ENCODE results near the gene ULK4.

DNA sequence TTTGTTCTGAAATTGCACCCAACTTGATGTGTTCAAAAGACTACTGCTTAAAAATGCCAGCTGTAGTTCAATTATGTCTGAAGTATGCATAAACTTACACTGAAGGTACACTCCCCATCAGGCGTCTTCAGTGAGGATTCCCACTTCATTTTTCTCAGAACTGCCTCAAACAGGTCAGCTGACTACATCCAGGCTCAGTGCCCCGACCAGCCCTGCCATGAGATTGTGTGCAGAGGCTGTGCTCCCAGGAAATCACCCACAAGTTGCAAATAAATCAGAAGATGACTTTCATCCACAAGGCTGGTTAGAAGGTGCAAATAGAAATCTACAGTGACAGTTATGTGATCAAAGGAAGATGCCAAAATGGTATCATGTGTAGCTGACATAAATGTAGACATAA is 711.1 kb downstream of the ULK4 start:
- TF ChIP-seq, protein P1, sequence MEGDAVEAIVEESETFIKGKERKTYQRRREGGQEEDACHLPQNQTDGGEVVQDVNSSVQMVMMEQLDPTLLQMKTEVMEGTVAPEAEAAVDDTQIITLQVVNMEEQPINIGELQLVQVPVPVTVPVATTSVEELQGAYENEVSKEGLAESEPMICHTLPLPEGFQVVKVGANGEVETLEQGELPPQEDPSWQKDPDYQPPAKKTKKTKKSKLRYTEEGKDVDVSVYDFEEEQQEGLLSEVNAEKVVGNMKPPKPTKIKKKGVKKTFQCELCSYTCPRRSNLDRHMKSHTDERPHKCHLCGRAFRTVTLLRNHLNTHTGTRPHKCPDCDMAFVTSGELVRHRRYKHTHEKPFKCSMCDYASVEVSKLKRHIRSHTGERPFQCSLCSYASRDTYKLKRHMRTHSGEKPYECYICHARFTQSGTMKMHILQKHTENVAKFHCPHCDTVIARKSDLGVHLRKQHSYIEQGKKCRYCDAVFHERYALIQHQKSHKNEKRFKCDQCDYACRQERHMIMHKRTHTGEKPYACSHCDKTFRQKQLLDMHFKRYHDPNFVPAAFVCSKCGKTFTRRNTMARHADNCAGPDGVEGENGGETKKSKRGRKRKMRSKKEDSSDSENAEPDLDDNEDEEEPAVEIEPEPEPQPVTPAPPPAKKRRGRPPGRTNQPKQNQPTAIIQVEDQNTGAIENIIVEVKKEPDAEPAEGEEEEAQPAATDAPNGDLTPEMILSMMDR (IDR thresholded peaks at IDR 0.05) = no peak
- TF ChIP-seq POLR2A (IDR thresholded peaks at IDR 0.05) = no peak

Measured in ovary (tissue), 3 donors.